K562 (cell line): ENCODE measurements around the gene MTMR10. TPM values are rescaled to one million over a fixed set of nuclear protein-coding genes. Genes with fewer than 3 reads are reported as not detected.

Source experiments
- ATAC-seq: fragments of 200-7000 bp; cut with Tn5 transposase; 3 replicates; pipeline ENCODE4 v1.9.1; 2020; ENCODE audit warnings: moderate library complexity
- BruUV-seq: library from RNA; stranded (reverse); fragments of 400-500 nt; replicated peaks from 2 replicates; lab custom pipeline; 2021; lab: Mats Ljungman, UMichigan
- CTCF ChIA-PET: fragments of 300-600 bp; formaldehyde crosslinking; extraction: SDS; loops from one replicate; lab custom pipeline; 2021; ENCODE audit warnings: low intra/inter-chr PET ratio; lab: Yijun Ruan, JAX
- POLR2A ChIA-PET: fragments of 300-600, 350-650 bp; sonication (Branson Sonifier 250); formaldehyde crosslinking; extraction: SDS; loops from one replicate; lab custom pipeline; 2021; ENCODE audit warnings: antibody characterized with exemption, inconsistent platforms; lab: Yijun Ruan, JAX
- DNase-seq, 4 experiments: peaks; one replicate each; pipeline versions ENCODE4 v3.0.0 to v3.0.0-alpha.2; 2011 to 2018; ENCODE audit warnings: low spot score in 3 of 4, mixed read lengths in 3 of 4; ENCODE audit errors: extremely low read depth in 1 of 4
- FAIRE-seq: peaks from 2 replicates; lab custom pipeline; 2011; peaks lifted over from hg19 to GRCh38; lab: Jason Lieb, UNC
- H2AFZ ChIP-seq: 2 replicates; pipeline ENCODE4 v1.6.0; 2011; ENCODE audit warnings: low read depth, low read length, control low read depth, inconsistent platforms
- H3K27ac ChIP-seq: fragments of 200-600 bp; 3 replicates; pipeline ENCODE4 v1.8.0; 2011; ENCODE audit warnings: low read depth, mild to moderate bottlenecking, control low read depth, inconsistent platforms, low read length, moderate library complexity, mixed read lengths; ENCODE audit errors: extremely low read depth
- H3K27me3 ChIP-seq, 2 experiments: fragments of 300-600 bp in 1 of 2; 2 replicates in 1 of 2; 3 replicates in 1 of 2; pipeline versions ENCODE4 v1.6.0 to v1.8.0; 2011; ENCODE audit warnings: inconsistent platforms in 2 of 2, low read length in 2 of 2, mild to moderate bottlenecking in 1 of 2, mixed read lengths in 1 of 2, moderate library complexity in 1 of 2; ENCODE audit not compliant: control insufficient read depth in 2 of 2, insufficient read depth in 2 of 2
- H3K36me3 ChIP-seq: fragments of 300-600 bp; 3 replicates; pipeline ENCODE4 v1.8.0; 2011; ENCODE audit warnings: mild to moderate bottlenecking, low read length, inconsistent platforms; ENCODE audit not compliant: control insufficient read depth, insufficient read depth
- H3K4me1 ChIP-seq, 2 experiments: fragments of 200-600 bp in 1 of 2; replicated peaks in 1 of 2; 2 replicates in 1 of 2; 3 replicates in 1 of 2; pipeline versions ENCODE4 v1.5.1 to v1.8.0; 2011; ENCODE audit warnings: inconsistent platforms in 2 of 2, low read length in 2 of 2, mild to moderate bottlenecking in 1 of 2, mixed read lengths in 1 of 2, moderate library complexity in 1 of 2; ENCODE audit not compliant: control insufficient read depth in 2 of 2, insufficient read depth in 2 of 2
- H3K4me2 ChIP-seq: 2 replicates; pipeline ENCODE4 v1.6.1; 2011; ENCODE audit warnings: low read length, control low read depth, inconsistent platforms, mixed read lengths; ENCODE audit not compliant: insufficient read depth
- H3K4me3 ChIP-seq: fragments of 200-600 bp; sonication (generic), shearing (Covaris generic); 2 replicates; pipeline ENCODE4 v1.5.1; 2016; ENCODE audit warnings: control low read depth, inconsistent platforms
- H3K79me2 ChIP-seq: fragments of 200-600 bp; 3 replicates; pipeline ENCODE4 v1.8.0; 2011; ENCODE audit warnings: low read length, inconsistent platforms; ENCODE audit not compliant: control insufficient read depth, insufficient read depth
- H3K9ac ChIP-seq, 2 experiments: 2 replicates each; pipeline versions ENCODE4 v1.6.0 to v1.6.1; 2011; ENCODE audit warnings: low read depth in 2 of 2, low read length in 2 of 2, control low read depth in 1 of 2, inconsistent platforms in 1 of 2, mild to moderate bottlenecking in 1 of 2, mixed read lengths in 1 of 2; ENCODE audit not compliant: insufficient read depth in 1 of 2
- H3K9me1 ChIP-seq: one replicate; pipeline ENCODE4 v1.6.0; 2011; ENCODE audit warnings: inconsistent platforms, mild to moderate bottlenecking, low read length, moderate library complexity; ENCODE audit not compliant: control insufficient read depth, insufficient read depth
- H3K9me3 ChIP-seq: replicated peaks from 2 replicates; pipeline ENCODE4 v1.5.1; 2011; ENCODE audit warnings: low read depth, low read length, inconsistent platforms; ENCODE audit not compliant: control insufficient read depth, insufficient read depth
- H4K20me1 ChIP-seq: replicated peaks from 2 replicates; pipeline ENCODE4 v1.6.1; 2011; ENCODE audit warnings: low read length, inconsistent platforms, mixed read lengths; ENCODE audit not compliant: control insufficient read depth, insufficient read depth
- CEBPG ChIP-seq, 3 experiments: fragments of 200-800 bp in 1 of 3; sonication (Bioruptor generic) in 1 of 3; sonication (generic) in 1 of 3; formaldehyde crosslinking in 1 of 3; IDR thresholded peaks in 2 of 3; conservative IDR thresholded peaks in 1 of 3; 2 replicates each; pipeline versions ENCODE4 v1.6.1 to v1.8.0; 2016 to 2022; ENCODE audit warnings: missing compliant biosample characterization in 2 of 3, missing genetic modification characterization in 2 of 3, mild to moderate bottlenecking in 1 of 3, missing genetic modification reagents in 1 of 3
- FOXM1 ChIP-seq, 2 experiments: fragments of 450-650 bp in 1 of 2; sonication (generic) in 1 of 2; formaldehyde crosslinking in 1 of 2; IDR thresholded peaks; 2 replicates each; pipeline versions ENCODE4 v1.6.1 to v1.9.0; 2017 to 2022; ENCODE audit warnings: low read depth in 2 of 2, mild to moderate bottlenecking in 2 of 2, missing genetic modification reagents in 1 of 2, moderate library complexity in 1 of 2
- FUS ChIP-seq: fragments of 200-400 bp; formaldehyde crosslinking; optimal IDR thresholded peaks from 2 replicates; pipeline ENCODE3; 2017; ENCODE audit warnings: low read depth, low read length
- IRF2 ChIP-seq: sonication (generic); formaldehyde crosslinking; IDR thresholded peaks from 2 replicates; pipeline ENCODE4 v1.8.1; 2022; ENCODE audit warnings: mild to moderate bottlenecking, missing genetic modification reagents
- PHB2 ChIP-seq: fragments of 450-650 bp; IDR thresholded peaks from 2 replicates; pipeline ENCODE4 v1.6.1; 2017; ENCODE audit warnings: low read depth
- PTTG1 ChIP-seq: fragments of 450-650 bp; IDR thresholded peaks from 2 replicates; pipeline ENCODE4 v1.6.1; 2016; ENCODE audit warnings: low read depth, mild to moderate bottlenecking, missing genetic modification characterization, missing compliant biosample characterization
- TAF1 ChIP-seq: IDR thresholded peaks from 2 replicates; pipeline ENCODE4 v1.6.1; 2011; ENCODE audit warnings: mild to moderate bottlenecking, low read length, moderate library complexity; ENCODE audit not compliant: insufficient read depth, control insufficient read depth, severe bottlenecking; ENCODE audit errors: extremely low read depth
- TAL1 ChIP-seq: fragments of 450-650 bp; IDR thresholded peaks from 2 replicates; pipeline ENCODE4 v1.6.1; 2016; ENCODE audit warnings: mild to moderate bottlenecking
- ZNF589 ChIP-seq: fragments of 200-800 bp; sonication (Bioruptor generic); IDR thresholded peaks from 2 replicates; pipeline ENCODE4 v1.6.1; 2016; ENCODE audit warnings: low read depth, missing genetic modification characterization, missing compliant biosample characterization
- WGBS: fragments of 100-300 bp; shearing (Covaris generic); methylation state at CpG from one replicate; pipeline ENCODE4 v1.1.6; 2016; ENCODE audit warnings: low coverage, mixed read lengths; ENCODE audit not compliant: insufficient coverage; ENCODE audit errors: missing lambda C conversion rate; 5-methylcytosine and 5-hydroxymethylcytosine counted together
- in situ Hi-C: fragments of 300-500 bp; cut with MboI; formaldehyde crosslinking; loops from 4 replicates; pipeline ENCODE4 v1.15.0; 2018; ENCODE audit warnings: inconsistent platforms, mixed read lengths
- intact Hi-C: fragments of 100-400 bp; cut with micrococcal nuclease; formaldehyde crosslinking; loops from 2 replicates; pipeline ENCODE4 v1.14.2; 2022
- polyA plus RNA-seq, 8 experiments: library from polyadenylated mRNA; depleted of rRNA in 4 of 8; stranded (reverse) in 5 of 8; unstranded in 3 of 8; fragments of >200 nt; fragmentation: Nextera tagmentation in 2 of 8; fragmentation: Illumina TruSeq in 1 of 8; extraction: Ambion mirVana in 2 of 8; extraction: Trizol in 1 of 8; gene quantifications; 2 replicates each; pipeline versions ENCODE4 v1.2.1 to v1.2.3, GENCODE V29; 2011 to 2014; ENCODE audit warnings: inconsistent platforms in 1 of 8, missing spikeins in 1 of 8
- total RNA-seq, 7 experiments: library from RNA; depleted of rRNA in 6 of 7; stranded (reverse); fragments of >200 nt in 6 of 7; fragmentation: Illumina TruSeq in 2 of 7; extraction: Trizol in 2 of 7; gene quantifications; 2 replicates each; pipeline versions ENCODE4 v1.2.1 to v1.2.3, GENCODE V29; 2011 to 2021; ENCODE audit warnings: low replicate concordance in 1 of 7
- TF ChIP-seq, protein P1 (sequence below): sonication (generic); formaldehyde crosslinking; IDR thresholded peaks from 2 replicates; pipeline ENCODE4 v1.8.1; 2023; ENCODE audit warnings: mild to moderate bottlenecking, missing genetic modification reagents, moderate library complexity
- TF ChIP-seq, protein P2 (sequence below): fragments of 250-450 bp; sonication (Bioruptor Pico); IDR thresholded peaks from 2 replicates; pipeline ENCODE4 v1.8.0; 2021; ENCODE audit warnings: moderate library complexity, mild to moderate bottlenecking, inconsistent platforms
- TF ChIP-seq, protein P3 (sequence below): sonication (generic); formaldehyde crosslinking; IDR thresholded peaks from 2 replicates; pipeline ENCODE4 v1.8.1; 2022; ENCODE audit warnings: missing genetic modification reagents

MTMR10 gene
- total and polyA plus RNA-seq, 9 of the 15 experiments (the other 6 are each of a cell fraction or from before 2014, with no cell fraction given) = 1.6 to 6.8 (median 4.8) TPM

DNA sequence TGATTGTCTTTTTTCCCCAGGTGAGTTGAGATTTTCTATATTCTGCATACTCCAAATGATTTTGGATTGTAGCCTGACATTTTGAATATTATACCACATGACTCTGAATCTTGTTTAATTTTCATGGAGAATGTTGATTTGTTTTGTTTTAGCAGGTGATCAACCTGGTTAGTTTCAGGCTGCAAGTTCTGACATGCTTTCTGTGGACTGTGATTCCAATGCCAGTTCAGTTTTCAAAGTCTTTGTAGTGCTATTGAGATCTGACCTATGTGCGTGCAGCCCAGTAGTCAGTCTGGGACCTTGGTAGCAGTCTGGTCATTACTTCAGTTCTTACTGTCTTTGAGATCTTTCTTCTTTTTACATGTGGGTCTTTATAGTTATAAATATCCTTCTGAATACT, 18.6 kb upstream of the MTMR10 start:
- no TSS peak for BruUV-seq
- Histone ChIP-seq H3K9me1 (no peaks in the 10 kb centered on the region), H3K27ac (no peak overlapping the region), H3K79me2 (no peaks in the 10 kb centered on the region), H3K4me2 (no peak overlapping the region), H3K27me3 (peaks cover 3 to 7% of the 10 kb centered on the region in 2 experiments; a peak in 1 of 5 replicates), H3K4me3 (no peak overlapping the region), H3K4me1 (no peaks in the 10 kb centered on the region), H3K36me3 (no peaks in the 10 kb centered on the region), H3K9me3 (0 out of 2 replicates have a peak, but pooled peaks cover 2% of the 10 kb centered on the region), H3K9ac (no peak overlapping the region), H2AFZ (no peak overlapping the region), H4K20me1 (no peaks in the 10 kb centered on the region)
- ChIA-PET CTCF (no interaction called here), POLR2A (no interaction called here)
- TF ChIP-seq, protein P1, sequence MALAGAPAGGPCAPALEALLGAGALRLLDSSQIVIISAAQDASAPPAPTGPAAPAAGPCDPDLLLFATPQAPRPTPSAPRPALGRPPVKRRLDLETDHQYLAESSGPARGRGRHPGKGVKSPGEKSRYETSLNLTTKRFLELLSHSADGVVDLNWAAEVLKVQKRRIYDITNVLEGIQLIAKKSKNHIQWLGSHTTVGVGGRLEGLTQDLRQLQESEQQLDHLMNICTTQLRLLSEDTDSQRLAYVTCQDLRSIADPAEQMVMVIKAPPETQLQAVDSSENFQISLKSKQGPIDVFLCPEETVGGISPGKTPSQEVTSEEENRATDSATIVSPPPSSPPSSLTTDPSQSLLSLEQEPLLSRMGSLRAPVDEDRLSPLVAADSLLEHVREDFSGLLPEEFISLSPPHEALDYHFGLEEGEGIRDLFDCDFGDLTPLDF (CRISPR knock-in tag) = no peak
- TF ChIP-seq TAL1 (no peak), CEBPG (CRISPR knock-in tag; IDR thresholded peaks at IDR 0.05) (no peak), CEBPG (tag; conservative IDR thresholded peaks at IDR 0.05 in 1 of 2, IDR thresholded peaks at IDR 0.05 in 1 of 2) (no peak), IRF2 (CRISPR knock-in tag) (no peak), PTTG1 (tag) (no peak), PHB2 (no peak), FOXM1 (IDR thresholded peaks at IDR 0.05; ENCODE audit: low read depth) (no peak), FOXM1 (CRISPR knock-in tag; IDR thresholded peaks at IDR 0.05; ENCODE audit: low read depth) (no peak), FUS (no peak), ZNF589 (no peak), TAF1 (no peak)
- TF ChIP-seq, protein P2, sequence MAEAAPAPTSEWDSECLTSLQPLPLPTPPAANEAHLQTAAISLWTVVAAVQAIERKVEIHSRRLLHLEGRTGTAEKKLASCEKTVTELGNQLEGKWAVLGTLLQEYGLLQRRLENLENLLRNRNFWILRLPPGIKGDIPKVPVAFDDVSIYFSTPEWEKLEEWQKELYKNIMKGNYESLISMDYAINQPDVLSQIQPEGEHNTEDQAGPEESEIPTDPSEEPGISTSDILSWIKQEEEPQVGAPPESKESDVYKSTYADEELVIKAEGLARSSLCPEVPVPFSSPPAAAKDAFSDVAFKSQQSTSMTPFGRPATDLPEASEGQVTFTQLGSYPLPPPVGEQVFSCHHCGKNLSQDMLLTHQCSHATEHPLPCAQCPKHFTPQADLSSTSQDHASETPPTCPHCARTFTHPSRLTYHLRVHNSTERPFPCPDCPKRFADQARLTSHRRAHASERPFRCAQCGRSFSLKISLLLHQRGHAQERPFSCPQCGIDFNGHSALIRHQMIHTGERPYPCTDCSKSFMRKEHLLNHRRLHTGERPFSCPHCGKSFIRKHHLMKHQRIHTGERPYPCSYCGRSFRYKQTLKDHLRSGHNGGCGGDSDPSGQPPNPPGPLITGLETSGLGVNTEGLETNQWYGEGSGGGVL (CRISPR knock-in tag) = no peak
- TF ChIP-seq, protein P3, sequence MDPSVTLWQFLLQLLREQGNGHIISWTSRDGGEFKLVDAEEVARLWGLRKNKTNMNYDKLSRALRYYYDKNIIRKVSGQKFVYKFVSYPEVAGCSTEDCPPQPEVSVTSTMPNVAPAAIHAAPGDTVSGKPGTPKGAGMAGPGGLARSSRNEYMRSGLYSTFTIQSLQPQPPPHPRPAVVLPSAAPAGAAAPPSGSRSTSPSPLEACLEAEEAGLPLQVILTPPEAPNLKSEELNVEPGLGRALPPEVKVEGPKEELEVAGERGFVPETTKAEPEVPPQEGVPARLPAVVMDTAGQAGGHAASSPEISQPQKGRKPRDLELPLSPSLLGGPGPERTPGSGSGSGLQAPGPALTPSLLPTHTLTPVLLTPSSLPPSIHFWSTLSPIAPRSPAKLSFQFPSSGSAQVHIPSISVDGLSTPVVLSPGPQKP (CRISPR knock-in tag) = no peak
- no peak for DNase-seq
- intact Hi-C loops (no loop called here), in situ Hi-C loops (no loop called here)
- no peak for FAIRE-seq
- no peak for ATAC-seq
- WGBS = 0% methylated on average over 1 of the region's 1 CpG
